ENCODE measurements around the gene OTUB2. TPM values are rescaled to one million over a fixed set of nuclear protein-coding genes. Genes with fewer than 3 reads are reported as not detected.

Gene OTUB2
- total RNA-seq: 3.7 TPM

GRCh38 chr14:94026173-94026888 lies at the start of gene OTUB2:
TSS of gene OTUB2 (plus strand) at chr14:94026340. CDS start at chr14:94026538, 198 bp downstream.

DNA sequence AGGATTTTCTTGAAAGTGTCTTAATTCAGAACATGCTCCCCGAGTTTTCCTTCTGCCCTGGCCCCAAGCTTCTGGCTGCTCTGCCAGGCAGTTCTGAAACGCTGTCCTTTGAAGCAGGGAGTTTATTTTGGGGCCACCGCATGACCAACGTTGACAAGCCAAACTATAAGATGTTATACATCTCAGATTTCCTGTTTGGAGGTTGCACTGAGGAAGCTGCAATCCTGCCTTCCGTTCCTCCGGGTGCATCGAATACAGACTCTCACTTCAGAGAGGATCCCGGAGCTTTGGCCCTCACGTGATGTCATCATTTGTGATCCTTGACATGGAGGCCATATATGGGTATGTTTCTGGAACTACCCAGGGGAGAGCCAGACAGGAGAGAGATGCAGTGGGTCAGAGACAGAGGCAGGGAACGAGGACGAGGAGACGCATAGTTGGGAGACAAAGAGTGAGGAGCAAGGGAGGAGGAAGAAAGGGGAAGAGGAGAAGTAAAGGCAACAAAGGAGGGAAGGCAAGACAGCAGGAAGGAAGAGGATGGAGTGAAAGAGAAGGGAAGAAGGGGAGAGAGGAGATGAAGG lies 49.6 kb upstream of the OTUB2 start, which contains the start of gene ASB2:
Gene ASB2 (minus strand): TSS at position 94 of the 581 bp plus-strand sequence. CDS start 12,031 bp downstream, outside the sequence.

GRCh38 chr14:93997082-93997481 lies 29.1 kb upstream of the OTUB2 start, which contains the start of gene CCDC197:
TSS of gene CCDC197 (plus strand) at chr14:93997301. CDS start at chr14:93998132, 831 bp downstream.

DNA sequence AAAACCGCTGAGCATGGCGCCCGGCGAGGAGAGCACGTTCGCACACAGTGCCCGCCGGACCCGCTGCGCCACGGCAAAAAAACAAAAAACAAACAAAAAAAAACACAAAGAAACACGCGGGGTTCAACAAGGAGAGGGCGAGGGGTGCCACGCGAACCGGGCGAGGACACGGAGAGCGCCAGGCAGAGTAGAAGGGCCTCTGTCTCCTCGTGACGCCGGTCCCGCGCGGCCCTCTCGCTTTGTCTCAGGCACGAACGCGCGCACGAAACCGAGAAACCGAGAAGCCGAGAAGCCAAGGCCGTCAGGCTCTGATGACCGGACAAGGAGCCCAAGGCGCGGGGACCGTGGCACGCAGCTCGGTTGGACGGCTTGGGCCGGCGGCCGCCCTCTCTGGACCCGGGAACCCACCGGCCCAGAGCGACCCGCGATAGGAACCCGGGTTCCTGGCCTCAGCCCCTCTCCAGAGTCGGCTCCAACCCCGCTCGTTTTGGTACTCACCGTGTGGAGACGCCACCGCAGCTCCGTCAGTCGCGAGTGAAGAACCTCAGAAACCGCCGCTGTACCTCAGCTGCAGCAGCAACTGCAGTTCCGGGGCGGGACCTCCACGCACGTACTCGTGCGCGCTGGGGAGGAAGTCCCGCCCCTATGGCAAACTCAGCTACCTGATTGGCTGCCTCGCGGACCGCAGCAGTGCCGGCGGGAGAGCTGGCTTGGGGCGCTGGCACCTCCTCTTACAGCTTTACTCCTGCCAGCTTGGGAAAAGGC lies 54.7 kb downstream of the OTUB2 start, which contains the start of the genes DDX24 and IFI27L1:
Gene DDX24 (minus strand): TSS at position 582 of the 765 bp plus-strand sequence. CDS start 1,460 bp downstream, outside the sequence.
Gene IFI27L1 (plus strand): TSS at position 690 of the 765 bp plus-strand sequence. CDS start 15,628 bp downstream, outside the sequence.

Other genes starting within 250 kb of the OTUB2 start
- 0.41 TPM for gene PRIMA1, start 237.9 kb upstream of the OTUB2 start, total RNA-seq
- not detected for gene FAM181A, start 99.0 kb upstream of the OTUB2 start, total RNA-seq
- gene ASB2, start 49.8 kb upstream of the OTUB2 start, total RNA-seq: 14.4 TPM
- 0.23 TPM for gene CCDC197, start 29.0 kb upstream of the OTUB2 start, total RNA-seq
- gene DDX24, start 54.9 kb downstream of the OTUB2 start, total RNA-seq: 75.8 TPM
- 10.0 TPM for gene IFI27L1, start 55.0 kb downstream of the OTUB2 start, total RNA-seq
- gene IFI27, start 84.4 kb downstream of the OTUB2 start, total RNA-seq: 20.4 TPM
- gene IFI27L2, start 103.3 kb downstream of the OTUB2 start, total RNA-seq: 14.4 TPM
- gene PPP4R4, start 148.0 kb downstream of the OTUB2 start, total RNA-seq: 0.06 TPM

All from metanephros (tissue), 1 donor.